ENCODE data around the gene SLC32A1.

SLC32A1 gene

GRCh38 chr20:38755324-38755910 is 31.1 kb downstream of the SLC32A1 start:
- DNase-seq (ENCODE audit: low read depth) = no peak

GRCh38 chr20:38757145-38757775 is 33.0 kb downstream of the SLC32A1 start:
- DNase-seq (ENCODE audit: low read depth) = no peak

- no peak for DNase-seq (ENCODE audit: low read depth)
Observed at GRCh38 chr20:38759106-38759505, 34.8 kb downstream of the SLC32A1 start.

- DNase-seq (ENCODE audit: low read depth) = no peak
Observed at GRCh38 chr20:38760978-38761377, 36.7 kb downstream of the SLC32A1 start.

GRCh38 chr20:38762174-38762573 is 37.9 kb downstream of the SLC32A1 start:
- DNase-seq (ENCODE audit: low read depth) = no peak

- DNase-seq (ENCODE audit: low read depth) = no peak
Observed at GRCh38 chr20:38763616-38764015, 39.3 kb downstream of the SLC32A1 start.

GRCh38 chr20:38764567-38765318 is 40.5 kb downstream of the SLC32A1 start:
- peak; percentile 60 for DNase-seq (ENCODE audit: low read depth)

- no peak for DNase-seq (ENCODE audit: low read depth)
Observed at GRCh38 chr20:38766071-38766470, 41.8 kb downstream of the SLC32A1 start.

GRCh38 chr20:38769376-38770295 is 45.4 kb downstream of the SLC32A1 start:
- no peak for DNase-seq (ENCODE audit: low read depth)

- no peak for DNase-seq (ENCODE audit: low read depth)
Observed at GRCh38 chr20:38770546-38770945, 46.3 kb downstream of the SLC32A1 start.

GRCh38 chr20:38770970-38771369 is 46.7 kb downstream of the SLC32A1 start:
- DNase-seq (ENCODE audit: low read depth) = no peak

GRCh38 chr20:38771621-38772020 is 47.3 kb downstream of the SLC32A1 start:
- no peak for DNase-seq (ENCODE audit: low read depth)

GRCh38 chr20:38774167-38774566 is 49.9 kb downstream of the SLC32A1 start:
- no peak for DNase-seq (ENCODE audit: low read depth)

GRCh38 chr20:38776363-38776762 is 52.1 kb downstream of the SLC32A1 start:
- DNase-seq (ENCODE audit: low read depth) = no peak
